GM10266 (cell line): ENCODE data around the gene COQ5.
A peak's percentile ranks its signal among the peaks of the same experiment; 100 is the strongest.

Source experiments
- DNase-seq: peaks from one replicate; pipeline ENCODE4 v3.0.0; 2012; ENCODE audit errors: extremely low spot score
- CTCF ChIP-seq: IDR thresholded peaks from 2 replicates; pipeline ENCODE4 v1.5.1; 2012; ENCODE audit warnings: mild to moderate bottlenecking, low read depth; ENCODE audit not compliant: control insufficient read depth, insufficient read depth; ENCODE audit errors: missing control alignments

Gene COQ5

GRCh38 chr12:120463712-120464111 lies 65.2 kb downstream of the COQ5 start:
- TF ChIP-seq CTCF: no peak

DNA sequence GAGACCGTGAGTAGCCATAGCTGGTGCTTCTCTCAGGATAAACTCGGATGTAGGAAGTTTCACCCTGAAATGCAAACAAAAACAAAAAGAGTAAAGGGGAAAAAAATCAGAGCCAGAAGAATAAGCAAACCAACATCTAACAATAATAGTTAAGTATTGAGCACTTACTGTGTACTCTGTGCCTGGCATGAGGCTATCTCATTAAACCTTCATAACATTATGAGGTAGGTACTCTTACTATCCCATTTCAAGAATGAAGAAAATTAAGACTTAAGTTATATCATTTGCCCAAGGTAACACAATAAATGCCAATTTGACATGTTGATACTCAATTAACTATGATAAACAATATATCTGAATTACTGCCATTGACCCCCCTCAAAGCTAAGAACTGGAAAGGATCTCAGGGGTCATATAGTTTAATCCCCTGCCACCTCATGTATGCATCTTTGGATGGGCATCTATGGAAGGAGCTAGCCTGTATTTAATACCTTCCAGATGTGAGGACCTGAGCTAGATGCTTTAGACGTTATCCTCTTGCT lies 66.8 kb downstream of the COQ5 start:
- no peak for TF ChIP-seq CTCF

More at GRCh38 chr12:120463712-120464111, 65.2 kb downstream of the COQ5 start:
- DNase-seq: no peak

GRCh38 chr12:120460157-120460556 lies 68.8 kb downstream of the COQ5 start:
- TF ChIP-seq CTCF: no peak
- DNase-seq: no peak

More for the DNA sequence above, 66.8 kb downstream of the COQ5 start:
- DNase-seq: no peak

DNA sequence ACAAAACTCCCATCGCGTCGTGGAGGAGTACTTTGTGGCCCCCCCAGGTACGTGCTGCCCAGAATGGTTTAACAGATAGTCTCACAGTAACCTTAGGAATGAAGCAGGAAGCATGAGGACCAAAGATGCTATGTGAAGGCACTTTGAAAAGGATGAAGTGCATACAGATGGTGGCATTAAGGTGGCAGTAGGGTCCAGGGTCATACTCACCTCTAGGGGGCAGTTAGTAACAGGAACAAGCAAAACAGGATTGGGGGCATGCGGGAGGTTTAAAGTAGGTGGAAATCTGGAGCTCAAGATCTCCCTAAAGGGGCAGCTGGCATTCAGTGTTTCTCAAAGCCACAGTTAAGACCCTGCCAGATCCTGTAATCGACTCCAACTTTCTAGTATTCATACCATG lies 71.8 kb downstream of the COQ5 start:
- peak; percentile 17 for TF ChIP-seq CTCF
- DNase-seq: no peak

DNA sequence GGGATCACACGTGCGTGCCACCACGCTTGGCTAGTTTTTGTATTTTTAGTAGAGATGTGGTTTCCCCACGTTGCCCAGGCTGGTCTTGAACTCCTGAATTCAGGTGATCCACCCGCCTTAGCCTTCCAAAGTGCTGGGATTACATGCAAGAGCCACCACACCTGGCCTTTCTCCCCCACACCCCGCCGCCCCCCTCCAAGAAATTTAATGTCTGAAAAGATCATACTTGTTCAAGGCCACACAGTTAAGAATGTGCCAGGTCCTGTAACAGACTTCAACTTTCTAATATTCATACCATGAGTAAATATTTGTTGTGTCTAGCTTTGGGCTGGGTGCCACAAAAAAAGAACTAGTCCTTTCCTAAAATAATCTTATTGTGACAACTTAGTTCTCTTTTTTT lies 73.7 kb downstream of the COQ5 start:
- no peak for DNase-seq
- TF ChIP-seq CTCF: no peak

DNA sequence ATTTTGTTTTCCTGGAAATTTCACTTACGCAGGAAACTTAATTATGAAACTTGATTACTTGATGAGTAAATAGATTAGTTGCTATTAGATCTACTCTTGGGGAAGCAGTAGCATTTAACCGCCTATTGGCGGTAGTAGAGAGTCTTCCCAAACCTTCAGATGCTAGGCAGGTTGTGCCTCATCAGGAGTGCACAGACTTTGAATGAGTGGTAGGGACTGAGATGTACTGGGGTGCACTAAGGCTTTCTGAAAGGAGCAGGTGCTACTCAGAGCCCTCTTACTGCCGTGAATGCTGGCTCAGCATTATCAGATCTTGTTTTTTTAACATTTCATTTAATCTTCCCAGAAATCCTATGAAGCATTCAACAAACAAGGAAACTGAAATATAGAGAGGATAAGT lies 75.0 kb downstream of the COQ5 start:
- peak; percentile 50 for DNase-seq
- TF ChIP-seq CTCF: peak; percentile 51
